HepG2 (cell line): ENCODE measurements around the gene SNRPD3. TPM values are rescaled to one million over a fixed set of nuclear protein-coding genes. Genes with fewer than 3 reads are reported as not detected.
A peak's percentile ranks its signal among the peaks of the same experiment; 100 is the strongest.

ENCODE experiments used
- CCDC6 ChIP-seq: sonication (generic); formaldehyde crosslinking; IDR thresholded peaks from 2 replicates; pipeline ENCODE4 v1.8.1; 2022; ENCODE audit warnings: mild to moderate bottlenecking, missing genetic modification reagents, moderate library complexity
- ELF3 ChIP-seq: IDR thresholded peaks from 2 replicates; pipeline ENCODE4 v1.6.1; 2016; ENCODE audit warnings: missing genetic modification reagents, missing compliant biosample characterization
- EZH2 ChIP-seq: conservative IDR thresholded peaks from 2 replicates; pipeline ENCODE4 v1.6.1; 2012; ENCODE audit warnings: mild to moderate bottlenecking, low read depth, low read length, moderate library complexity
- HINFP ChIP-seq: sonication (generic); formaldehyde crosslinking; IDR thresholded peaks from 2 replicates; pipeline ENCODE4 v1.4.0; 2020; ENCODE audit warnings: low read depth, mild to moderate bottlenecking, missing genetic modification reagents
- HMGA1 ChIP-seq: sonication (generic); formaldehyde crosslinking; conservative IDR thresholded peaks from 2 replicates; pipeline ENCODE4 v1.4.0; 2020; ENCODE audit warnings: missing genetic modification reagents
- MTF1 ChIP-seq: sonication (generic); formaldehyde crosslinking; IDR thresholded peaks from 2 replicates; pipeline ENCODE4 v1.5.0; 2020; ENCODE audit warnings: missing genetic modification reagents
- PREB ChIP-seq: sonication (generic); formaldehyde crosslinking; IDR thresholded peaks from 2 replicates; pipeline ENCODE4 v1.4.0; 2020; ENCODE audit warnings: missing genetic modification reagents
- RELA ChIP-seq: sonication (generic); formaldehyde crosslinking; IDR thresholded peaks from 2 replicates; pipeline ENCODE4 v1.4.0; 2020; ENCODE audit warnings: missing genetic modification reagents
- RNF2 ChIP-seq: fragments of 450-650 bp; conservative IDR thresholded peaks from 2 replicates; pipeline ENCODE4 v1.6.1; 2016; ENCODE audit warnings: low read depth
- SMAD1 ChIP-seq: sonication (generic); formaldehyde crosslinking; IDR thresholded peaks from 2 replicates; pipeline ENCODE4 v1.4.0; 2020; ENCODE audit warnings: missing genetic modification reagents, low read depth, mild to moderate bottlenecking, borderline replicate concordance
- SSRP1 ChIP-seq: IDR thresholded peaks from 2 replicates; pipeline ENCODE4 v1.6.1; 2016; ENCODE audit warnings: control low read depth
- ZBTB44 ChIP-seq: sonication (generic); formaldehyde crosslinking; IDR thresholded peaks from 2 replicates; pipeline ENCODE4 v1.4.0; 2020; ENCODE audit warnings: missing genetic modification reagents
- ZMYM4 ChIP-seq: sonication (generic); formaldehyde crosslinking; IDR thresholded peaks from 2 replicates; pipeline ENCODE4 v1.8.1; 2023; ENCODE audit warnings: mild to moderate bottlenecking, missing genetic modification reagents
- ZNF7 ChIP-seq: IDR thresholded peaks from 2 replicates; pipeline ENCODE4 v1.6.1; 2016; ENCODE audit warnings: missing biosample characterization, missing genetic modification reagents
- ZNF724P ChIP-seq: sonication (generic); formaldehyde crosslinking; IDR thresholded peaks from 2 replicates; pipeline ENCODE4 v1.8.0; 2022; ENCODE audit warnings: missing genetic modification reagents, borderline replicate concordance
- ZNF766 ChIP-seq: sonication (generic); formaldehyde crosslinking; IDR thresholded peaks from 2 replicates; pipeline ENCODE4 v1.5.0; 2020; ENCODE audit warnings: missing genetic modification reagents, borderline replicate concordance
- ZNF773 ChIP-seq: sonication (generic); formaldehyde crosslinking; IDR thresholded peaks from 2 replicates; pipeline ENCODE4 v1.4.0; 2020; ENCODE audit warnings: missing genetic modification reagents, borderline replicate concordance
- ZNF83 ChIP-seq: sonication (generic); formaldehyde crosslinking; IDR thresholded peaks from 2 replicates; pipeline ENCODE4 v1.4.0; 2020; ENCODE audit warnings: missing genetic modification reagents, mild to moderate bottlenecking, borderline replicate concordance
- ZNF883 ChIP-seq: sonication (generic); formaldehyde crosslinking; IDR thresholded peaks from 2 replicates; pipeline ENCODE4 v1.5.1; 2020; ENCODE audit warnings: mild to moderate bottlenecking, missing genetic modification reagents; ENCODE audit errors: not compliant biosample characterization
- polyA plus RNA-seq, 8 experiments: library from polyadenylated mRNA; depleted of rRNA in 3 of 8; stranded (reverse) in 7 of 8; unstranded in 1 of 8; fragments of >200 nt; fragmentation: Illumina TruSeq in 4 of 8; extraction: Trizol in 4 of 8; gene quantifications; 2 replicates each; pipeline versions ENCODE4 v1.2.1 to v1.2.3, GENCODE V29; 2011 to 2016; ENCODE audit warnings: low read depth in 4 of 8, missing spikeins in 1 of 8, mixed read lengths in 1 of 8; ENCODE audit not compliant: insufficient read depth in 1 of 8
- total RNA-seq, 5 experiments: library from RNA; depleted of rRNA; stranded (reverse); fragments of >200 nt; fragmentation: Illumina TruSeq; extraction: Trizol; gene quantifications; 2 replicates each; pipeline ENCODE4 v1.2.3, GENCODE V29; 2016; ENCODE audit warnings: low read depth in 1 of 5
- TF ChIP-seq, protein P1 (sequence below): sonication (generic); formaldehyde crosslinking; IDR thresholded peaks from 2 replicates; pipeline ENCODE4 v1.5.1; 2020; ENCODE audit warnings: missing genetic modification reagents, mild to moderate bottlenecking, borderline replicate concordance
- TF ChIP-seq, protein P2 (sequence below): IDR thresholded peaks from 2 replicates; pipeline ENCODE4 v1.6.1; 2016; ENCODE audit warnings: control low read depth

SNRPD3 gene
- total and polyA plus RNA-seq, 2 of the 13 experiments (the other 11 are each of a cell fraction or from before 2014, with no cell fraction given), result 110 to 209 TPM

DNA sequence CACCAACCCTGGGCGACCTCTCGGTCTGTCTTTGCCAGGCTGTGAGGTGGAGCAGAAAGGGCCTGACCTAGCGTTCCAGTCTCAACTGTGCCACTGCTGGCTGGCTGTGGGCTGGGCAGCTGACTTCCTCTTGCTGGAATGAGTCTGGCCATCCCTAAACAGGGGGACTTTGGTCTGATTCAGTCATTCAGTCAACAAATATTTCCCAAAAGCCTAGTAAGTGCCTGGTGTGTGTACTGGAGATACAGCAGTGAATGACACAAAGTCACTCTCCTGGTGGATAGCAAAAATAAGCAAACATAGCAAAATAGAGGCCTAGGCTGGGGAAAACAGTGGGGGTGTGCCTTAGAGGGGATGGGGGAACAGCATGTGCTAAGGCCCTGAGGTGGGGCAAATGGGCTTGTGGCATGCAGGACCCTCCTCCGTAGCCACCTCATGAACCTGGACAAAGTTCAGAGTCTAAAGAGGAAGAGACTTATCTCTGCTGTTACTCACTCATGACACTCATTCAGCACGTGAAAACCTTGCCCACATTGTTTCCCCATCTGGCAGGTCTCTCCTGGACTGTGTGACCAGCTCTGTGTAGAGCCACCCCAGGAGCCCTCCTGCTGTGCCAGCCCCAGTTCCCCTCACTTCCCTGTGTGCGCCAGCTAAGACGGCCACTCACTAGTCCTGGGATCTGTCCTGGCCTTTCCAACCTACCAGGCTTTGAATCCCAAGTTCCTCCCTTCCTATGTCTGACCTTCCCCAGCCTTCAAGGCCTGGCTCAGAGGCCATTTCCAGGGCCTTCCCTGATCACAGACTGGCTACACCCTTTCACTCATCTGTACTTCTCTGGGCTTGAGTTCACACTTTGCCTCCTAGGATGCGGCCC lies 5.5 kb upstream of the SNRPD3 start (continued):
- TF ChIP-seq HINFP (CRISPR knock-in tag) (0 out of 2 replicates have a peak, but pooled peaks have one; percentile 21), CCDC6 (no peak; the same call in 1 of the 2 replicates), SSRP1 (no peak; the same call in 1 of the 2 replicates), ZBTB44 (no peak), HMGA1 (no peak), ZNF724P (CRISPR knock-in tag) (peak; percentile 24; the same call in 1 of the 2 replicates), MTF1 (no peak), SMAD1 (CRISPR knock-in tag) (0 out of 2 replicates have a peak, but pooled peaks have one; percentile 44), ZNF766 (CRISPR knock-in tag) (peak; percentile 41; the same call in 1 of the 2 replicates), ZMYM4 (CRISPR knock-in tag) (peak; percentile 71; the same call in 1 of the 2 replicates), ZNF83 (CRISPR knock-in tag) (peak; percentile 76; the same call in 1 of the 2 replicates), ELF3 (CRISPR knock-in tag) (peak; percentile 90), RELA (CRISPR knock-in tag) (no peak; the same call in 1 of the 2 replicates), RNF2 (0 out of 2 replicates have a peak, but pooled peaks have one; percentile 53), ZNF773 (CRISPR knock-in tag) (no peak), PREB (CRISPR knock-in tag) (no peak), ZNF883 (peak; percentile 19), ZNF7 (CRISPR knock-in tag) (no peak), EZH2 (no peak)
- TF ChIP-seq, protein P1, sequence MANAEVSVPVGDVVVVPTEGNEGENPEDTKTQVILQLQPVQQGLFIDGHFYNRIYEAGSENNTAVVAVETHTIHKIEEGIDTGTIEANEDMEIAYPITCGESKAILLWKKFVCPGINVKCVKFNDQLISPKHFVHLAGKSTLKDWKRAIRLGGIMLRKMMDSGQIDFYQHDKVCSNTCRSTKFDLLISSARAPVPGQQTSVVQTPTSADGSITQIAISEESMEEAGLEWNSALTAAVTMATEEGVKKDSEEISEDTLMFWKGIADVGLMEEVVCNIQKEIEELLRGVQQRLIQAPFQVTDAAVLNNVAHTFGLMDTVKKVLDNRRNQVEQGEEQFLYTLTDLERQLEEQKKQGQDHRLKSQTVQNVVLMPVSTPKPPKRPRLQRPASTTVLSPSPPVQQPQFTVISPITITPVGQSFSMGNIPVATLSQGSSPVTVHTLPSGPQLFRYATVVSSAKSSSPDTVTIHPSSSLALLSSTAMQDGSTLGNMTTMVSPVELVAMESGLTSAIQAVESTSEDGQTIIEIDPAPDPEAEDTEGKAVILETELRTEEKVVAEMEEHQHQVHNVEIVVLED (CRISPR knock-in tag), result peak; percentile 60; the same call in 1 of the 2 replicates
- TF ChIP-seq, protein P2, sequence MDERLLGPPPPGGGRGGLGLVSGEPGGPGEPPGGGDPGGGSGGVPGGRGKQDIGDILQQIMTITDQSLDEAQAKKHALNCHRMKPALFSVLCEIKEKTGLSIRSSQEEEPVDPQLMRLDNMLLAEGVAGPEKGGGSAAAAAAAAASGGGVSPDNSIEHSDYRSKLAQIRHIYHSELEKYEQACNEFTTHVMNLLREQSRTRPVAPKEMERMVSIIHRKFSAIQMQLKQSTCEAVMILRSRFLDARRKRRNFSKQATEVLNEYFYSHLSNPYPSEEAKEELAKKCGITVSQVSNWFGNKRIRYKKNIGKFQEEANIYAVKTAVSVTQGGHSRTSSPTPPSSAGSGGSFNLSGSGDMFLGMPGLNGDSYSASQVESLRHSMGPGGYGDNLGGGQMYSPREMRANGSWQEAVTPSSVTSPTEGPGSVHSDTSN (CRISPR knock-in tag), result no peak; the same call in 1 of the 2 replicates
